ENCODE data around the gene PI4KA.

The PI4KA gene

DNA sequence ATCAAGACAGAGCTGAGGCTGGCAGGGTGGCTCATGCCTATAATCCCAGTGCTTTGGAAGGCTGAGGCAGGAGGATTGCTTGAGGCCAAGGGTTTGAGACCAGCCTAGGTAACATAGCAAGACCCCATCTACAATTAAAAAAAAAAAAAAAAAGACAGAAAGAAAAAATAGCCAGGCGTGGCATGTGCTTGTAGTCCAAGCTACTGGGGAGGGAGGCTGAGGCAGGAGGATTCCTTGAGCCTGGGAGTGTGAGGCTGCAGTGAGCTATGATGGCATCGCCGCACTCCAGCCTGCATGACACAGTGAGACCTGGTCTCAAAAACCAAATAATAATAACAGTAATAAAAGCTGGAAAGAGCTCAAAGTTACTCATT, 75.3 kb downstream of the PI4KA start:
- TF ChIP-seq, protein P1, sequence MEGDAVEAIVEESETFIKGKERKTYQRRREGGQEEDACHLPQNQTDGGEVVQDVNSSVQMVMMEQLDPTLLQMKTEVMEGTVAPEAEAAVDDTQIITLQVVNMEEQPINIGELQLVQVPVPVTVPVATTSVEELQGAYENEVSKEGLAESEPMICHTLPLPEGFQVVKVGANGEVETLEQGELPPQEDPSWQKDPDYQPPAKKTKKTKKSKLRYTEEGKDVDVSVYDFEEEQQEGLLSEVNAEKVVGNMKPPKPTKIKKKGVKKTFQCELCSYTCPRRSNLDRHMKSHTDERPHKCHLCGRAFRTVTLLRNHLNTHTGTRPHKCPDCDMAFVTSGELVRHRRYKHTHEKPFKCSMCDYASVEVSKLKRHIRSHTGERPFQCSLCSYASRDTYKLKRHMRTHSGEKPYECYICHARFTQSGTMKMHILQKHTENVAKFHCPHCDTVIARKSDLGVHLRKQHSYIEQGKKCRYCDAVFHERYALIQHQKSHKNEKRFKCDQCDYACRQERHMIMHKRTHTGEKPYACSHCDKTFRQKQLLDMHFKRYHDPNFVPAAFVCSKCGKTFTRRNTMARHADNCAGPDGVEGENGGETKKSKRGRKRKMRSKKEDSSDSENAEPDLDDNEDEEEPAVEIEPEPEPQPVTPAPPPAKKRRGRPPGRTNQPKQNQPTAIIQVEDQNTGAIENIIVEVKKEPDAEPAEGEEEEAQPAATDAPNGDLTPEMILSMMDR (IDR thresholded peaks at IDR 0.05; ENCODE audit: extremely low read depth, insufficient read depth, missing control alignments) = no peak
- in situ Hi-C loops (cut with MboI; ENCODE audit: low pct_unique_long_range_greater_than_20kb, low sequenced_read_pairs, unreplicated experiment) = no loop called here
- no peak for DNase-seq (ENCODE audit: low spot score)

DNA sequence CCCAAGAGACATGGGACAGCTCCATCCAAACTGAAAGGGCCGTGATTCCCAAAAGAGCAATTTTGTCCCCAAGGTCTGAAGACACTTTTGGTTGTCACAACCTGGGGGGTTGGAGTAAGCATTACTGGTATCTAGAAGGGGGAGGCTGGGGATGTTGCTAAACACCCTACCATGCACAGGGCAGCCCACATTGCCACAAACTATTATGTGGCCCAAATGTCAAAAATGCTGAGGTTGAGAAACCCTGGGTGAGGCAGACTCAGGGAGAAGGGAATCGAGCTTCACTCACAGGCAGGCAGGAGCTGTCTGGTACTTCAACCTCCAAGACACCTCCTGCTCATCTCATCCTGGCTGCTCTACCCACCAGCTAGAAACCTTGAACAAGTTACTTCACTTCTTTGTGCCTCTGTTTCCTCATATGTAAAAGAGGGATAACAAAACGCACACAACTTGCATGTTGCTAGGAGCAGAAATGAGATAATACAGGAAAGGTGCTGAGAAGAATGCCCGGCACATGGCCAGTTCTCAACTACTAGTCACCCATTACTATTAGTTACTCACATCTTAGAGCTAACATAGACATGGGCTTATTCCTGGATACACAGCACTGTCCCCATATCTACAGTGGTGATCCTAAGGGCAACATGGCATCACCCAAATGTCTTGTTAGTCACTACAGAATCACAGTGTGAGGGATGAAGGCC, 75.9 kb downstream of the PI4KA start:
- TF ChIP-seq, protein P1 (IDR thresholded peaks at IDR 0.05; ENCODE audit: extremely low read depth, insufficient read depth, missing control alignments) = no peak
- no peak for DNase-seq (ENCODE audit: low spot score)
- in situ Hi-C loops (cut with MboI; ENCODE audit: low pct_unique_long_range_greater_than_20kb, low sequenced_read_pairs, unreplicated experiment) = no loop called here

DNA sequence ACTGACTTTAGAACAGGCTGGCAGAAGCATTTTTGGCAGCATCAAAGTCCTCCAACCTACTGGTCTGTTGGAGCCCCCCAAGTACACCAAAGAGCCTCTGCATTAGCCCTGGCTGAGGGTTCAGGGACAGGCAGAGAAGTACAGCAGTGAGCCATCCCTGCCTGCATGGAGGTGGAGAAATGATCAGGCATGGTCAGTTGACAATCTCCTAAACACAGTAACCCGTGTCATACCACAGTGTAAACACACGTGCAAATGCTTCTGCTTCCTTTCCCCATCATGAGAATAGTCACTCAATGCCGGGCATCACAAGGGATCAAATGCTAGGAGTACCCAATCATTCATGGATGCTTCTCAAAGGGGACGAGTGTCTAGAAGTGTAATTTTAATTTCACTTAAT, 76.5 kb downstream of the PI4KA start:
- in situ Hi-C loops (cut with MboI; ENCODE audit: low pct_unique_long_range_greater_than_20kb, low sequenced_read_pairs, unreplicated experiment) = no loop called here
- TF ChIP-seq, protein P1 (IDR thresholded peaks at IDR 0.05; ENCODE audit: extremely low read depth, insufficient read depth, missing control alignments) = no peak
- no peak for DNase-seq (ENCODE audit: low spot score)

DNA sequence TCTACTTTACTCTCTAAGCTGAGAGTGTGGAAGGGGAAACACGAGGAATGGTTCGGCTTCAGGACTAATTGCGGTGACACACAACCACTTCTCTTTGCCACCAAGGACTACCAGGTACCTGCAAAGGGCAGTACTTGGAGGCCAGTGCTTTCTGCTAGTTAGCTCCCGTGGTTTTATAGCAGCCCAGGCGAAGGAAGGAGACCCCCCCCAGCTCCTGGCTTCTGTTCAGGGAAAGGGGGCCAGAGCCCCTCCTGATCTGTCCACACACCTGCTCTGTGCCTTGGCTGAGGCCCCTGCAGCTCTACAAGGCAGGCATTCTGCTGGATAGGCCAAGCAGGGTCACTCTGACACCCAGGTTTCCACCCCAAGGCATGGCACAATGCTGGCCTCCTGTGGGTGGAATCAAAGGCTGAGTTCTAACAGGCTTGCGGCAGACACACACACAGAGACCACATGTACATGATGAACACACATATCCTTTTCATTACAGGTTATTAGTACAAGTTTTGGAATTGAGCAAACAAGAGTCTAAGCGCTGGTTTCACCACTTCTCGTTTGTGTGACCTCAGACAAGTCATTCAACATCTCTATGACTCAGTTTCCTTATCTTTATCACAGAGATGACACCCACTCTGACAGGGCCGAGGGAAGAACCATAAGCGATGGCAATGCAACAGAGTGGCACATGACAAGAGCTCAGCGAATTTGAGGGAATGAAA, 77.2 kb downstream of the PI4KA start:
- in situ Hi-C loops (cut with MboI; ENCODE audit: low pct_unique_long_range_greater_than_20kb, low sequenced_read_pairs, unreplicated experiment) = no loop called here
- TF ChIP-seq, protein P1 (IDR thresholded peaks at IDR 0.05; ENCODE audit: extremely low read depth, insufficient read depth, missing control alignments) = no peak
- DNase-seq (ENCODE audit: low spot score) = no peak

DNA sequence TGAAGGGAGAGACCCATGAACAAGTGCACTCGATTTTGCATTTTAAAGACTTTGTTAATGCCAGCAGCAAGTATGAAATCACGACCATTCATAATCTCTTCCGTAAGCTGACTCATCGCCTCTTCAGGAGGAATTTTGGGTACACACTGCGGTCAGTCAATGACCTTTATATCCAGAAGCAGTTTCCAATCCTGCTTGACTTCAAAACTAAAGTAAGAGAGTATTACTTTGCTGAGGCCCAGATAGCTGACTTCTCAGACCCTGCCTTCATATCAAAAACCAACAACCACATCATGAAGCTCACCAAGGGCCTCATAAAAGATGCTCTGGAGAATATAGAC, 78.8 kb downstream of the PI4KA start:
- no peak for DNase-seq (ENCODE audit: low spot score)
- in situ Hi-C loops (cut with MboI; ENCODE audit: low pct_unique_long_range_greater_than_20kb, low sequenced_read_pairs, unreplicated experiment) = no loop called here
- TF ChIP-seq, protein P1 (IDR thresholded peaks at IDR 0.05; ENCODE audit: extremely low read depth, insufficient read depth, missing control alignments) = no peak

DNA sequence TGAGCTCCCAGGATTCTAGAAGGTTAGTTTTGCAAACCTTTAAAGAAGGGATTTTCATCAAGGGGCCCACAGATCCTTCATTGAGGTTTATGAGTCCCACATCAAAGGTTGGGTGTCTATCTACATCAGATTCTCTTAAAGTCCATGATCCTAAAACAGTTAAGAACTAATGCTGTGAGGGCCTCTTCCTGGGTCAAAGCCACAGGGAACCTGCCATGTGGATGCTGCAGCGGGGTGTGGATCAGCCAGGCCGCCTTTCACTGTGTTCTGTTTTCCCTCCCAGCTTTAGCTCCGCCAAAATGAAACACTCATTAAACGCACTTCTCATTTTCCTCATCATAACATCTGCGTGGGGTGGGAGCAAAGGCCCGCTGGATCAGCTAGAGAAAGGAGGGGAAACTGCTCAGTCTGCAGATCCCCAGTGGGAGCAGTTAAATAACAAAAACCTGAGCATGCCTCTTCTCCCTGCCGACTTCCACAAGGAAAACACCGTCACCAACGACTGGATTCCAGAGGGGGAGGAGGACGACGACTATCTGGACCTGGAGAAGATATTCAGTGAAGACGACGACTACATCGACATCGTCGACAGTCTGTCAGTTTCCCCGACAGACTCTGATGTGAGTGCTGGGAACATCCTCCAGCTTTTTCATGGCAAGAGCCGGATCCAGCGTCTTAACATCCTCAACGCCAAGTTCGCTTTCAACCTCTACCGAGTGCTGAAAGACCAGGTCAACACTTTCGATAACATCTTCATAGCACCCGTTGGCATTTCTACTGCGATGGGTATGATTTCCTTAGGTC, 79.4 kb downstream of the PI4KA start:
- TF ChIP-seq, protein P1 (IDR thresholded peaks at IDR 0.05; ENCODE audit: extremely low read depth, insufficient read depth, missing control alignments) = no peak
- DNase-seq (ENCODE audit: low spot score) = no peak
- in situ Hi-C loops (cut with MboI; ENCODE audit: low pct_unique_long_range_greater_than_20kb, low sequenced_read_pairs, unreplicated experiment) = no loop called here

Data from GM13977 (cell line).